SK-N-SH (cell line): ENCODE measurements around the gene ZNF148.

Source experiments
- CTCF ChIP-seq: fragments of 200-600 bp; sonication (generic); IDR thresholded peaks from 2 replicates; pipeline ENCODE4 v1.6.1; 2017; ENCODE audit warnings: antibody characterized with exemption, mild to moderate bottlenecking, moderate library complexity
- MAX ChIP-seq: IDR thresholded peaks from 2 replicates; pipeline ENCODE4 v1.4.0; 2012; ENCODE audit warnings: low read depth
- POLR2AphosphoS5 ChIP-seq: IDR thresholded peaks from 2 replicates; pipeline ENCODE4 v1.6.1; 2012; ENCODE audit warnings: low read depth, low read length
- SMC3 ChIP-seq: IDR thresholded peaks from 2 replicates; pipeline ENCODE4 v1.6.1; 2012; ENCODE audit warnings: low read depth, low read length, improper control_type of control experiment
- TAF1 ChIP-seq: IDR thresholded peaks from 2 replicates; pipeline ENCODE4 v1.6.1; 2012; ENCODE audit warnings: low read depth, mild to moderate bottlenecking, low read length, moderate library complexity, borderline replicate concordance

- no peak for TF ChIP-seq MAX
- TF ChIP-seq TAF1: no peak
- TF ChIP-seq SMC3: no peak
- TF ChIP-seq POLR2AphosphoS5: no peak
- no peak for TF ChIP-seq CTCF
Observed at GRCh38 chr3:125367403-125368230, 7.5 kb downstream of the ZNF148 start.
